Stimulated activated CD8-positive, alpha-beta memory T cell treated with anti-CD3 and anti-CD28 coated beads, Interleukin-12 subunit alpha, Interleukin-12 subunit beta, amount 100 ng/mL, for 4 hours (primary cell): ENCODE results near the gene NSG1.
A peak's percentile ranks its signal among the peaks of the same experiment; 100 is the strongest.

Source experiments
- DNase-seq: peaks from one replicate; pipeline ENCODE4 v3.0.0-alpha.2; 2020; ENCODE audit warnings: low read depth

The NSG1 gene, protein sequence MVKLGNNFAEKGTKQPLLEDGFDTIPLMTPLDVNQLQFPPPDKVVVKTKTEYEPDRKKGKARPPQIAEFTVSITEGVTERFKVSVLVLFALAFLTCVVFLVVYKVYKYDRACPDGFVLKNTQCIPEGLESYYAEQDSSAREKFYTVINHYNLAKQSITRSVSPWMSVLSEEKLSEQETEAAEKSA

DNA sequence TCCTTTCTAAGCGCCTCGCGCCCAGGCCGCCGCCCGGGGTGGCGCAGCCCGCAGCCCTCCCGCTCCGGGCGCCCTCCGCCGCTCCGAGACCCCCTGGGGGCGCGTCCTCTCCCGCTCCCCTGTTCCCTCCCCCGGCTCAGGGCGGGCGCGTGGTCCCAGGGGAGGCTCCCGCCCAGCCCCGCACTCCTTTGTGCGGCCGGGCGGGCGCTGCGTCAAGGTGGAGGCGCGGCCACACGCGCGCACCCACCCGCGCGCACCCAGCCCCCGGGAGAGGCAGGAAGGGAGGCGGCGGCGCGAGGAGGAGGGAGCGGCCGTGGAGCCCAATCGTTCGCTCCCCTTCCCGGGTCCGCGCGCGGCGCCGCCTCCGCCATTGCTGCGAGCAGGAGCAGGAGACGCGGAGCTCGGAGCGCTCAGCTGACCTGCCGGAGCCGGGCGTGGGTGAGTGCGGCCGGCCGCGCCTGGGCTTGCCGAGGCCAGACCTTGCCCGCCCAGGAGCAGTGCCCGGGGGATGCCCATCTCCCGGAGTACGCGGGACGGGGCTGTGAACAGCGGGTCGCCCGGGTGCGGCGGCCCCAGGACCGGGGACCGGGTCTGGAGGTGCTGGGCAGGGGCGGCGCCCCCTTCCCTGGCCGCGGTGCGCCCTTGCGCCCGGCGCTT is at the start of gene NSG1:
NSG1 (plus strand) TSS at position 367 of the 657 bp plus-strand sequence. CDS start 528 bp downstream, outside the sequence.
- DNase-seq, result no peak

DNA sequence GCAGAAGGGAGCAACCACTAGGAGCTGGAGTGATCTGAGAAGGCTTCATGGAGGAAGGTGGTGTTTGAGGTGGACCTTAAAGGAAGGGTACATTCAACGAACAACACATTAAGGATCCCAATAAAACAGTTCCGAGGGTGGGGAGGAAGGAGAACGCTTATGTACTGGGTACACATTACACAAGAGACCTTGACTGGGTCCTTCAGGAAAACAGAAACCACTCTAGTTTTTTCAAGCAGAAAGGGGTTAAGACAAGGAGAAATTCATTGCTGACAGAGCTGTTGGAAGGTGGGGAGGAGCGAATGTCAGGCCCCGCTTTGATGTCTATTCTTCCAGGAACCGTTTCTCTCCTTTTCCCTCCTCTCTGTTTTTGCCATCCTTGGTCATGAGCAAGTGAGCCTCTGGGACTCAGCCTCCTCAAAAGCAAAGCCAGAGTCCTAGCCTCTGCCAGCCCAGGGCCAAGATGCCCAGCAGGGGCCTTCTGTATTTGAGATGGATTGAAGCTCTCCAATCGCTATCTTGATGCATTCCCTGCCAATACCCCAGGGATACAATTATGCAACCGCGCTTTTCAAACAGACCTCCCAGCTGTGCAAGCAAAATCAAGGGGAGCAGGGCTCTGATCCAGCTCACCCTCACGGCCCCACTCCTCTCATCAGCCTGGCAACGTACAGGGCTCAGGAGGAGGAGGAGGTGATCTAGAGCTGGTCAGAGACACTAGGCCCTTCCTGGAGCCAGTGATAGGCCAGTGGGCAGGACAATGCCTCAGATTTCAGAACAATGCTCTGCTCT is 48.5 kb upstream of the NSG1 start:
- DNase-seq, result no peak

DNA sequence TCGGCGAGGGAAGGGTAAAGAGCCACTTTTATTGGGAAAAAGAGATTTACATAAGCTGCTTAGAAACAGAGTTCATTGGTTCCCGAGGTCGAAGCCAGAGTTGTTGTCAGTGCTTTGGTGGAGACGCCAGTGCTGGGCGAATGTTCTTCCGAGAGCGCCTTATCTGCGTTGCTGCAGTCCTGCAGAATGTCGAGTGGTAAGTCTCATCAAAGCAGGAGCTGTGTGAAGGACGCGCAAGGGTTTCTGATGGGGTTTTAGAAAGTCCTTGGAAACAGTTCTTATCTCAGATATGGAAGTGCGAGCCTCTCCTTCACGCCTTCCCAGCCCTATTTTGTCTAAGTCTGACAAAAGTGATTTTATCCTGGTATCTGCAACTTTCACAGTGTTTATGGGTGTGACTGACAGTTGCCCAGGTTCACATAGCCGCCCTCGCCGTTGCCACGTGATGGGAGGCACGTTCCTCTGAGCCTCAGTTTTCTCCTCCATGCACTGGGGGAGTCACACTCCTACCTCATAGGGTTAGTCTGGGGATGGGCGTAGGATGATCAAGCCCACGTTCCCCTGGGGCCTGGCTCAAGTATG is 47.3 kb upstream of the NSG1 start:
- DNase-seq, result no peak

DNA sequence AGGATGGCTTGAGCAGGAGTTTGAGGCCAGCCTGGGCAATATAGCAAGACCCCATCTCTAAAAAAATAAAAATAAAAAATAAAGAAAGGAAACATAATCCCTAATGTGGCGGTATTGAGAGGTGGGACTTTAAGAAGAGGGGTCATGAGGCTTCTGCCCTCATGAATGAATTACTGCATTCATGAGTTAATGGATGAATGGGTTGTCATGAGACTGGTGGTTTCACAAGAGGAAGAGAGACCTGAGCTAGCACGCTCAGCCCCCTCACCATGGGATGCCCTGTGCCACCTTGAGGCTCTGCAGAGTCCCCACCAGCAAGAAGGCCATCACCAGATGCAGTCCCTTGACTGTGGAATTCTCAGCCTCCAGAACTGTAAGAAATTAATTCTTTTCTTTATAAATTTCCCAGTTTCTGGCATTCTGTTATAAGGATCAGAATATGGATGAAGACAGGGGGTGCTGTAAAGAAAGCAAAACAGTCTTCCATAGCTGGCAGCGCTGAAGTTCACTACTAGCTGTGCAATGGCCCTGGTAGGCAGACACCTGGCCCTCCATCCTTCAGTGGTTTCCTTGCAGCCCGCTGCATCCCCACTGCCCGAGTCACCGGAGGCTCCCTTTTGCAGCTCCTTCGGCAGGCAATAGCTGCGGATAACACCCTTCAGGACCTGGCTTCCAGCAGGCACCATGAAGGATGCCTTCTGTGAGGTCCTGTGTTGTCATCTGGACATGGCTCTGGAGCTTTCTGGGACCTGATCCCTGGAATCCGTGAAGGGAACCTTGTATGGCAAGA is 44.8 kb upstream of the NSG1 start:
- DNase-seq, result no peak

DNA sequence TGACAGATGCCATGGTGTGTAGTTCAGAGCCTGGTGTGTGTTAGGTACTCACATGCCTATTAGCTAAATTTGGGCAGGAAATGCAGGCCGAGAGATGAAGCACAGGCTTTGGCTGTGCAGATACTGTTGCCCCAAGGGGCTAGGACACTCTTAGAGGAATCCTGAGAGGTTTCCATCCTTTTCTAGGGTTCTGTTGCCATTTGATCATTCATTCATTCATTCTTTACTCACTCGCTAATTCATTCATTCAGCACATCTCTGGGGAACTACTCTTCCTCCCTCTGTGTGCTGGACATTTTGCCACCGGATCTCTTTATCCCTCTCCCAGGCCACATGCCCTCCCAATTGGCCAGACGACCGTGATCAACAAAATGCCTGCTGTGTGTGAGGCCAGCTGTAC is 43.9 kb upstream of the NSG1 start:
- DNase-seq, result no peak

DNA sequence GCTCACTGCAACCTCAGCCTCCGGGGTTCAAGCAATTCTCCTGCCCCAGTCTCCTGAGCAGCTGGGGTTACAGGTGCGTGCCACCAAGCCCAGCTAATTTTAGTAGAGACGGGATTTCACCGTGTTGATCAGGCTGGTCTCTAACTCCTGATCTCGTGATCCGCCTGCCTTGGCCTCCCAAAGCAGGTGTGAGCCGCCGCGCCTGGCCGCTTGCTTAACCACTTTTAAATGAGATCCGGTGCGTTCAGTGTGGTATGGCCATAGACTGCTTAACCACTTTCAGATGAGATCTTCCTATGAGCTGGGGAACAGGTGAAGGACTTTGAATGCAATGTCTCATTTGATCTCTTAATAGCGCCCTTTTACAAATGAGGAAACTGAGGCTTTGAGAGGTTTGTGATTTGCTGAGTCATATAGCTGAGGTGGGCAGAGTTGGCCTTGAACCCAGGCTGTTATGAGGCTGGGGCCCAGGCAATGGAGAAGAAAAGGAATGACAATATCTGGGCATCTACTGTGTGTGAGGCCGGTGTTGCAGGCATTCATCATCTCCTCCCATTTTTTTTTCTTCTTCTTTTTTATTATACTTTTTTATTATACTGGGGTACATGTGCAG is 41.9 kb upstream of the NSG1 start:
- no peak for DNase-seq

DNA sequence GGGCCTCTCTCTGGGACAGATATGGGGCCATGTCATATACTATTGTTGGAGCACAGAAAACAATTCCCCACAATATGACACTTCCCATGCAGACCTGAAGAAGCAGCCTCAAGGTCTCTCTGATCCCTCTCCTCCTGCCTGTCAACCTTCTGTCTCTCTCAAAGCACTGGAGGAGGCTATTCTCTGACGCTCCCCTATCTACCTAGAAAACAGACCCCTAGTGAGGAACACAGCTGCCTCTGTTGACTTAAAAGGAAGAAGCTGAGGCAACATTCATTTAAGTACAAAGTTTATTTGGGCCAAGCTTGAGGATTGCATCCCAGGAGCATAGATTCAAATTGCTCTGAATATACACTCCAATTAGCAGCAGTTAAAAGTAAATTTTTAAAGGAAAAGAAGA is 39.3 kb upstream of the NSG1 start:
- DNase-seq, result no peak

DNA sequence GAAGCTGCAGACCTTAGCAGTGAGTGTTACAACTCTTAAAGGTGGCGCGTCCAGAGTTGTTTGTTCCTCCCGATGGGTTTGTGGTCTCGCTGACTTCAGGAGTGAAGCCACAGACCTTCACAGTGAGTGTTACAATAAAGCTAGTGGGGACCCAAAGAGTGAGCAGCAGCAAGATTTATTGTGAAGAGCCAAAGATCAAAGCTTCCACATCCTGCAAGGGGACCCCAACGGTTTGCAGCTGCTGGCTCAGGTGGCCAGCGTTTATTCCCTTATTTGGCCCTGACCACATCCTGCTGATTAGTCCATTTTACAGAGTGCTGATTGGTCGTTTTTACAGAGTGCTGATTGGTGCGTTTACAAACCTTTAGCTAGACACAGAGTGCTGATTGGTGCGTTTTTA is 38.3 kb upstream of the NSG1 start:
- DNase-seq, result peak; percentile 1

DNA sequence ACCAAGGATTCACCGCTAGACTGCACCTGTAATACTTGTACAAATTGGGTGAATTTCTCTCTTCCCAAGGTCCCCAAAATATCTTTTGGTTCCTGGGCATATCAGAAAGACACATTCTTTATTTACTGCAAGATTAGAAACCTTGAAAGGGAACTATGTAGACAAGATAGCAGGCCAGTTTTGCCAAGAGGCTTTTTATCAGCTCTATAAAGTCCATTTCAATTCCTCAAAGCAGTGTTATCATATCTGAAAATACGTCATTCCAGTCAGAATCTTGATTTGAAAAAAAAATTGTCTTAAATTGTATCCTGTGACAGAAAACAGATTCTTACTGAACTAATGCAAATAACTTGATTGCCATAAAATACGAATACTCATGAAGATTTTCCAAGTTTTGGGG is 37.0 kb upstream of the NSG1 start:
- no peak for DNase-seq

DNA sequence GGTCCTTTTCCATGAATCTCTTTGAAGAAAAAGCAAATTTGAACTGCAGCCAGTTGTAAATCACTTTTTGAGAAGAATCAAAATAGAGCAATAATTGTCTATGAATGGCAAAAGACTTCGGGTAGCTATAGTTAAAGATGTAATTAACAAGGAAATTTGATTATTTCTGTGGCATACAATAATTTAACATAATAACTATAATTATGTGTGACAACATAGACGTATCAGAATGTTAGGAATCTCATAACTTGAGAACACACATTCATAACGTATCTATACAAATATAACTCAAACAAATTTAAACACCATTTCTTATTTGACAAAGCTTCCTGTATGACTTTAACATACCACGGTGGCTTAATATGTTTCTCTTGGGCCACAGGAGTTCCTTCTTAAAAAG is 36.0 kb upstream of the NSG1 start:
- DNase-seq, result no peak

DNA sequence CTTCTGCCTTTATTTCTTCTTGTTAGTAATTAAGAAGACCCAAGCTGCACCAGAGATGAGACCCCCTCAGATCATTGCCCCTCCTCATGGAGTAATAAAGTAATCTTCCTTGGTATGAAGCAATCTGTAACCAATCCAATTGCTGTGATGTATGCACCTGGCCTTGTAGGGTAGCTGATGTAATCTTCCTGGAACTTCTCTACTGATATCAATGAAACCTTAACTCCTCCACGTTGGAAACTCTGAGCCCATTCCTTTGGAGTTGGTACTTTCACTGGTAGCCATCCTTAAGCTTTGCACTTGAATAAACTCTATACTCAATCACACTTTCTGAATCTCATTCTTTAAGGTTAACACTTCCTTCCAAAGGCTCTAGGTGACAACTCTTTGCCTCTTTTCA is 31.6 kb upstream of the NSG1 start:
- no peak for DNase-seq

DNA sequence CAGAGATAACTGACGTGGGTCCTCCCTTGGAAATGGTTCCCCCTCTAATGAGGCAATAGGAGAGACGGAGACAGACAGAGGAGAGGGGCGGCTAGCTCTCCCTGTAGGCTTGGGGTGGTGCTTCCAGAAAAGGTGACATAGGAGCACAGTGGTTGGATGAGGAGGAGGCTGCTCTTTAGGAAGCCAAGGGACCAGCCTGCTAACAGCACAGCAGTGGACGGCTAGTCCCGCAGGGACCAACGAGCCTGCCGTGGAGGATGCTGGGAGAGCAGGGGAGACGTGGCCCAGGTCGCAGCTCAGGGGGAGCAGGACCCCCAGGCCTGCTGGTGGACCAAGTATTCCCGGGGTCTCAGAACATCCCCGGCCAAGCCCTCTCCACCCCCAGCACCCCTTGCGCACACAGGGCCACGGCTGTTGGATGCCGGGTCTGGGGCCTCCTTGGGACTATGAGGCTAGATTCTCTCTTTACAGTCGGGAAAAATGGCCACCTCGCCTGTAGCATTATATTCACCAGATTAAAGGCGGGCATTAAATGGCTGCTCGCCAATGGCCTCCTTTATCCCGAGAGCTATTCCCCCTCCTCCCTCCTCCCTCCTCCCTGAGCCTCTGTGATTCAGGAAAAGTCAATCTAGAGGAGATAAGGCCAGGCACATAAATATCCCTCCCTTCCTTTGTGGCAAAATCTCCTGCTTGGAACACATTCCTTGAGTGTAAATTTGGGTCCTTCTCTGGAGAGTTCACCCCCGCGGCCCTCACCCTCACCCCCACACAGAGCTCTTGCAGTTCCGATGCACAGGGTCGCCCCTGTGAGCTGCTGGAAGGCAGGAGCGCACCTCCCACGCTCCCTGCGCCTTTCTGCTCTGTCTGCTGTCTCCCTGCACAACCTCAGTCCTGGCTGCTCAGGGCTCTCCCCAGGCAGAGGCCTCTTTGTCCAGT is 30.5 kb upstream of the NSG1 start:
- DNase-seq, result no peak

DNA sequence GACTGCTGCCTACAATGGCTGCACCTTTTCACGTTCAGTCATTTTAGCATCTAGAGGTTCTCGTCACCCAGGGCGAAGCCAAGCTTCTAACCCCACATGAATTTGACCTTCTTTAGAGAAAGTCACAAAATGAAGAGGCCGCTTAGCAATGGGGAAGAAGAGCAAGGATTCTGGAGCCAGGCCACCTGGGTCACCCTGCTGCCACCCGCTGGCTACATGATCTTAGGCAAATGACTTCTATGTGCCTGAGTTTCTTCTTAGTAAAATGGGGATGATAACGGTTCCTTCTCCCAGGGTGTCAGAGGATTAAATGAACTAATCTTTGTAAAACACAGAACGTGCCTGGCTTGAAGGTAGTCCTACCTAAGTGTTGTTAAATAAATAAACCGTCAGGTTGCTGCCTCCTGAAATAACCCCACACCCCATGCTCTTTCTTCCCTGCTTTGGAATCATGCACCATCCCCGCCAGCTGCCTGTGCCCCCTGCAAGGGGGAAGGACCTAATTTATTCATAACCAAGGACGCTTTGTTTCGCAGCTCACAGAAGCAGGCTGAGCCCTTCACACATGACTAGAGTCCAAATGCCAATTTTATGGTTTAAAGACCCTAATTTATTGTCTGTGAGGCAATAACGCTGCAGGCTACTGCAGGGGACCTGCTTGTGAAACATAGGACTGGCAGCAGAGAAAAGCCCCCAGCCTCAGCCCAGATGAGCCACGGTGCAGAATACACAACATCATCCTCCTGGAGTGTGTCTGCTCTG is 28.6 kb upstream of the NSG1 start:
- no peak for DNase-seq

DNA sequence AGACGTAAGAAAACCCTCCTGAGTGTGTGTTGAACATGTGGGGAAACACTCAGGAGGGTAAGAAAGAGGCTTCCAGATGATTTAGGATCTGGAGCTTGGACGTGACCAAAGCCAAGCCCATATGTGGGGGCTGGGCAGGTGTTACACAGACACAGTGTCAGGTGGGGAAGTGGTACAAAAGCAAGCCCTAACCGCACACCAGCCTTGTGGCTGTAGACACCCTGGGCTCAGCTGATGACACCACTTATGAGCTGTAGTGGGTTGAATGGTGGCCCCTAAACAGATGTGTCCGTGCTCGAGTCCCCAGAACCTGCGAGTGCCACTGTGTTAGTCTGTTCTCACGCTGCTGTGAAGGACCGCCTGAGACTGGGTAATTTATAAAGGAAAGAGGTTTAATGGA is 25.0 kb upstream of the NSG1 start:
- DNase-seq, result no peak

DNA sequence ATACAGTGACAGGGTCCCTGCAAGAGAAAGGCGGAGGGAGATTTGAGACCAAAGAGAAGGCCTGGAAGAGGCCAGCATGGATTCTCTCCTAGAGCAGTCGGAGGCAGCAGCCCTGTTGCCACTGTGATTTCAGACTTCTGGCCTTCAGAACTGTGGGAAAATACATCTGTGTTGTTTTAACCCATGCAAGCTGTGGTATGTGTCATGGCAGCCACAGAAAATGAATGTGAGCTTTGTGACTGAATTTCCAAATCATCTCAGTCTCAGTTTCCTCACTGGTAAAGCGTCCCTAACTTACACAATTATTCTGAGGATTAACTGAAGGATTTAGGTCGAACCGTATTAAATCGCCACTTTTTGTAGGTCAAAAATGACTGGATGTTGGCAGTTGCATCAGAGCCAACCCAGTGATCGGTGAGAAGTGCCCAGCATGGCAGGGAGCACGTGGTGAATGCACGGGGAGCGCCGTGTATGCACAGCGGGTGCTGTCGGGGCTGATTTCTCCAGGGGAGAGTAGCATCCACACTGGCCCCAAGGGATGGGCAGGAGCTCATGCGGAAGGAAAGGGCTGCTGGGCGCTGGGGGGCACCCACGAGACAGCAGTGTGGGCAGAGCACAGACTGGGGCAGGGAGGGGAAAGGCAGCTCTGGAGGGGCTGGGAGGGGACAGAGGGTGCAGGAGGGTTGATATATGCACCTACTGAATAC is 23.8 kb upstream of the NSG1 start:
- no peak for DNase-seq

DNA sequence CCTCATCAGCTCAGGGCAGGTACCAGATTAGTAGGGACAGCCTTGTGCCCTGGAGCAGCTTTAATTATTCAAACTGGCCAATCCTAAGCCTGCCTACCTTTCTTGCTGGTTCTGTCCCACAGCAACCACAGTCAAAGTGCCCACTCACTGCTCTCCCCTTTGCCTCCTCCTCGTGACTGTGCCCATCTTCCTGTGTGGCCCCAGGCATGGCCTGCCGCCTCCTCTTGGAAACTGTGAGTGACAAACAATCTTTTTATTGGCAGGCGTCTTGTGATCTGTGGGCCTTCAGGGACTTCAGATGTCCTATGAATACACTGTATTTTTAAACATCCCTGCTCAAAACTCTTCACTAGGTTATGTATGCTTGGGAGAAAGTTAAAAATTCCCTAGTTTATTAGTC is 22.8 kb upstream of the NSG1 start:
- DNase-seq, result no peak

DNA sequence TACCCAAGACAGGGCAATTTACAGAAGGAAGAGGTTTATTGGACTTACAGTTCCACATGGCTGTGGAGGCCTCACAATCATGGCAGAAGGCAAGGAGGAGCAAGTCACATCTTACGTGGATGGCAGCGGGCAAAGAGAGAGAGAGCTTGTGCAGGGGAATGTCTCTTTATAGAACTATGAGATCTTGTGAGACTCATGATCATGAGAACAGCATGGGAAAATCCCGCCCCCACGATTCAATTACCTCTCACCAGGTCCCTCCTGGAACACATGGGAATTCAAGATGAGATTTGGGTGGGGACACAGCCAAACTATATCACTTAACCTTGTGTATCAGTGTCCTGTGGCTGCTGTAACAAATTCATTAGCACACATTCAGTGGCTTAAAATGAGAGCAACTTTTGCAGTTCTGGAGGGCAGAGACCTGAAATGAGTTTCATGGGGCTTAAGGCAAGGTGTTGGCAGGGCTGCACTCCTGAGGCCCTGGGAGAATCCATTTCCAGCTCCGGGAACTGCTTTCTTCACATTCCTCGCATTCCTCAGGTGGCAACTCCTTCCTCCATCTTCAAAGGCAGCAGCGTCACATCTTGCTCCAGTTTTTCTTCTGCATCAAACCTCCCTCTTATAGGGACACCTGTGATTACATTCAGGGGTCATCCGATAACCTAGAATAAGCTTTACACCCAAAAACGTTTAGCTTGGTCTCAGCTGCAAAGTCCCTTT is 22.3 kb upstream of the NSG1 start:
- DNase-seq, result no peak

DNA sequence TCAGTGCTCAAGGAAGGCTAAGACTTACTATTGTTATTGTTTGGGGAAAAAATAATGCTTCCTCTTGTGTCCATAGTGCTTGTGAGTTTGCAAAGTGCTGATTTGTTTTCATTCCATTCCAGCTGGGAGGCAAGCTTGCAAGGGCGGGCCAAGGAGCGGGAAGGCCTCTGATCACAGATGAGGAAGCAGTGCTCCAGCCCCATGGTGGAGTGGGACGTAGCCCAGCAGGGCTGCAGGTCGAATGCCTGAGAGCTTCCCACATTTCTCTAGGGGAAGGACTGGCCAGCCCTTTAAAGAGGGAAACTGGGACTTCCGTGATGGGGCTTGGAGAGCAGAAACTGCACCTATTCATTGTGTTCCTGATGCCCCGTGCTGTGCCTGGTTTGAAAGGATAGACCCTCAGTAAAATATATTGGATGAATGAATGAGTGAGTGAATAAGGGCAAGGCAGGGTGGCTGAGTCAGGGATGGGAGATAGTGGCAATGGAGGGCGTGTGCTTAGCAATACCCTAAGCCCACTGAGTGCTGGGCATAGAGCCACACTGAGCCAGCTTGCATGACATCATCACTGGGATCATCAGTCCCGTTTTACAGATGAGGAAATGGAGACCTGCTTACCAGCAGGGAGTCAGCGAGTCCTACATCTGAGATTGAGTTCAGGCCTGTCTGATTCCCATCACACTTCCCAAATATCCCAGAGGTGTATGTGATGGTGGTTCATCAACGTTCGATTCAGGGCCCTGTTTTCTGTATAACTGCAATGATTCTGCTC is 17.9 kb upstream of the NSG1 start:
- no peak for DNase-seq
